ENCODE results near the gene THSD8.
A peak's percentile ranks its signal among the peaks of the same experiment; 100 is the strongest.

Gene THSD8

GRCh38 chr19:12782424-12783290 is 19.2 kb upstream of the THSD8 start:
- Histone ChIP-seq H3K36me3 (ENCODE audit: insufficient read depth, low read length) (no peaks in the 10 kb centered on the region), H3K79me2 (ENCODE audit: insufficient read depth, low read length) (no peaks in the 10 kb centered on the region), H3K9ac (ENCODE audit: low read depth, low read length) (peak overlapping the region; percentile 84), H2AFZ (ENCODE audit: low read depth, low read length) (peak overlapping the region; percentile 65), H3K4me1 (ENCODE audit: insufficient read depth, low read length) (peaks cover 67% of the 10 kb centered on the region), H4K20me1 (ENCODE audit: insufficient read depth, low read length) (no peaks in the 10 kb centered on the region; the same call in 1 of the 2 replicates), H3K27ac (ENCODE audit: low read length) (peak overlapping the region; percentile 76), H3K4me2 (ENCODE audit: insufficient read depth, low read length) (peak overlapping the region; percentile 97), H3K4me3 (ENCODE audit: low read depth in 1 of 2, low read length in 2 of 2) (peak overlapping the region; percentile 31 to 77; a peak in 3 of 4 replicates), H3K9me3 (ENCODE audit: insufficient read depth, low read length, severe bottlenecking) (no peaks in the 10 kb centered on the region), H3K27me3 (ENCODE audit: insufficient read depth, low read length, poor library complexity) (no peaks in the 10 kb centered on the region)
- DNase-seq, result peak; percentile 85
- peak; percentile 43 for ATAC-seq (ENCODE audit: insufficient read depth, low read depth)
- TF ChIP-seq EZH2 (IDR thresholded peaks at IDR 0.05; ENCODE audit: borderline replicate concordance, low read depth, low read length, severe bottlenecking), result no peak
- peak; percentile 36 for TF ChIP-seq CTCF (IDR thresholded peaks at IDR 0.05; ENCODE audit: borderline replicate concordance, extremely low read depth, low read length, poor library complexity, severe bottlenecking)

DNA sequence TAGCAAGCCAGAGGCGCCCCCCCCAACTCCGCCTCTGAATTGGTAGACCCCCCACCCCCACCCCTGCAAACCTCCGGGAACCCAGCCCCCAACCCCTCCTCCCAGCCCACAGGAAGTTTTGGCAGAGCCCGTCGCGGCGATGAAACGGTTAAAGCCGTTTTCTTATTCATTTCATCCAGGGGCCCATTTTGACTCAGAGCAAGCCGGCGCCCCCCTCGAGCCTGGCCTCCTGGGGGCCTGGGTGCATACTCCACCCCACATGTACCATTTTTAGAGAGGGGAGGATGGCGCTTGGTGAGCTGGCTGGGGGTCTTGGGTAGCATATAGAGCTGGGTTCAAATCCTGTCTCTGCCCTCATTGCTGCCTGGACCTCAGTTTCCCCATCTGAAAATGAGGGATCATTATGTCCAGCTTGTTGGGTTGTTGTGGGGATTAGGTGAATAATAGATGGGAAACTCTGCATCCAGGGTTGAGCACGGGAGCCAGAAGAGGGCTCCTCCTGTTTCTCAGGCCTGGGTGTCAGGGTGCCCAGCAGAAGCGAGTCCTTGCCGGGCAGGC is 18.5 kb upstream of the THSD8 start:
- peaks cover 60% of the 10 kb centered on the region for H3K4me1 ChIP-seq (ENCODE audit: insufficient read depth, low read length)
- no peaks in the 10 kb centered on the region for H3K79me2 ChIP-seq (ENCODE audit: insufficient read depth, low read length)
- peak overlapping the region; percentile 76 for H3K27ac ChIP-seq (ENCODE audit: low read length)
- H3K36me3 ChIP-seq (ENCODE audit: insufficient read depth, low read length), result no peaks in the 10 kb centered on the region
- peak; percentile 46 for ATAC-seq (ENCODE audit: insufficient read depth, low read depth)
- no peak for TF ChIP-seq EZH2 (IDR thresholded peaks at IDR 0.05; ENCODE audit: borderline replicate concordance, low read depth, low read length, severe bottlenecking)
- no peak for TF ChIP-seq CTCF (IDR thresholded peaks at IDR 0.05; ENCODE audit: borderline replicate concordance, extremely low read depth, low read length, poor library complexity, severe bottlenecking)
- peak; percentile 86 for DNase-seq
- H3K9me3 ChIP-seq (ENCODE audit: insufficient read depth, low read length, severe bottlenecking), result no peaks in the 10 kb centered on the region
- H3K4me3 ChIP-seq (ENCODE audit: low read depth in 1 of 2, low read length in 2 of 2), result peak overlapping the region in 1 of 2 experiments; percentile 77; a peak in 3 of 4 replicates
- H3K9ac ChIP-seq (ENCODE audit: low read depth, low read length), result peak overlapping the region; percentile 84
- no peaks in the 10 kb centered on the region; the same call in 1 of the 2 replicates for H4K20me1 ChIP-seq (ENCODE audit: insufficient read depth, low read length)
- no peaks in the 10 kb centered on the region for H3K27me3 ChIP-seq (ENCODE audit: insufficient read depth, low read length, poor library complexity)
- no peak overlapping the region for H2AFZ ChIP-seq (ENCODE audit: low read depth, low read length)
- H3K4me2 ChIP-seq (ENCODE audit: insufficient read depth, low read length), result peak overlapping the region; percentile 97

GRCh38 chr19:12783849-12784393 is 17.9 kb upstream of the THSD8 start:
- peak overlapping the region; percentile 76 for H3K27ac ChIP-seq (ENCODE audit: low read length)
- no peaks in the 10 kb centered on the region for H3K9me3 ChIP-seq (ENCODE audit: insufficient read depth, low read length, severe bottlenecking)
- DNase-seq, result no peak
- ATAC-seq (ENCODE audit: insufficient read depth, low read depth), result no peak
- TF ChIP-seq EZH2 (IDR thresholded peaks at IDR 0.05; ENCODE audit: borderline replicate concordance, low read depth, low read length, severe bottlenecking), result no peak
- no peak for TF ChIP-seq CTCF (IDR thresholded peaks at IDR 0.05; ENCODE audit: borderline replicate concordance, extremely low read depth, low read length, poor library complexity, severe bottlenecking)
- no peaks in the 10 kb centered on the region for H3K27me3 ChIP-seq (ENCODE audit: insufficient read depth, low read length, poor library complexity)
- H3K4me2 ChIP-seq (ENCODE audit: insufficient read depth, low read length), result peak overlapping the region; percentile 97
- H4K20me1 ChIP-seq (ENCODE audit: insufficient read depth, low read length), result no peaks in the 10 kb centered on the region; the same call in 1 of the 2 replicates
- no peak overlapping the region for H2AFZ ChIP-seq (ENCODE audit: low read depth, low read length)
- peak overlapping the region; percentile 84 for H3K9ac ChIP-seq (ENCODE audit: low read depth, low read length)
- H3K4me1 ChIP-seq (ENCODE audit: insufficient read depth, low read length), result peaks cover 55% of the 10 kb centered on the region
- H3K79me2 ChIP-seq (ENCODE audit: insufficient read depth, low read length), result no peaks in the 10 kb centered on the region
- H3K4me3 ChIP-seq (ENCODE audit: low read depth in 1 of 2, low read length in 2 of 2), result peak overlapping the region in 1 of 2 experiments; percentile 77; a peak in 2 of 4 replicates
- no peaks in the 10 kb centered on the region for H3K36me3 ChIP-seq (ENCODE audit: insufficient read depth, low read length)
